H1 (cell line): Measurements from ENCODE around the gene POTEH. TPM values are rescaled to one million over a fixed set of nuclear protein-coding genes. Genes with fewer than 3 reads are reported as not detected.
"Not testable (repeated sequence)": the region's sequence is repeated elsewhere in the genome, so short reads cannot be mapped to it uniquely, and the experiment has no call there.

Experiments
- CTCF ChIA-PET: fragments of 300-600 bp; sonication (Branson Sonifier 250); formaldehyde crosslinking; loops from one replicate; lab custom pipeline; 2021; ENCODE audit not compliant: partially characterized antibody; lab: Charles Lee
- POLR2A ChIA-PET: fragments of 300-600 bp; sonication (Branson Sonifier 250); formaldehyde crosslinking; loops from one replicate; lab custom pipeline; 2021; ENCODE audit warnings: inconsistent platforms; ENCODE audit not compliant: partially characterized antibody; lab: Charles Lee
- DNase-seq, 2 experiments: peaks; one replicate each; pipeline versions ENCODE4 v3.0.0 to v3.0.0-alpha.2; 2010 to 2022; ENCODE audit warnings: low spot score in 2 of 2, low read depth in 1 of 2, mixed read lengths in 1 of 2
- FAIRE-seq: peaks from 2 replicates; lab custom pipeline; 2011; peaks lifted over from hg19 to GRCh38; lab: Jason Lieb, UNC
- H2AFZ ChIP-seq: 2 replicates; pipeline ENCODE4 v1.8.1; 2012; ENCODE audit warnings: low read length, inconsistent platforms
- H2AK5ac ChIP-seq: 2 replicates; pipeline ENCODE4 v1.6.1; 2013; ENCODE audit warnings: low read depth, low read length
- H2BK120ac ChIP-seq: replicated peaks from 2 replicates; pipeline ENCODE3; 2013; ENCODE audit warnings: low read depth, low read length, inconsistent platforms
- H2BK12ac ChIP-seq: 2 replicates; pipeline ENCODE4 v1.6.1; 2013; ENCODE audit warnings: low read depth, low read length
- H2BK15ac ChIP-seq: 2 replicates; pipeline ENCODE4 v1.6.1; 2013; ENCODE audit warnings: low read length
- H2BK20ac ChIP-seq: 2 replicates; pipeline ENCODE4 v1.6.1; 2013; ENCODE audit warnings: low read length
- H2BK5ac ChIP-seq: 2 replicates; pipeline ENCODE4 v1.6.1; 2013; ENCODE audit warnings: low read depth, low read length
- H3K14ac ChIP-seq: 2 replicates; pipeline ENCODE4 v1.6.1; 2013; ENCODE audit warnings: inconsistent platforms; ENCODE audit not compliant: insufficient read length
- H3K18ac ChIP-seq: 2 replicates; pipeline ENCODE4 v1.6.1; 2013; ENCODE audit warnings: low read length; ENCODE audit errors: extremely low read depth
- H3K23ac ChIP-seq: 2 replicates; pipeline ENCODE4 v1.6.1; 2013; ENCODE audit warnings: inconsistent platforms; ENCODE audit not compliant: insufficient read length
- H3K23me2 ChIP-seq: 2 replicates; pipeline ENCODE4 v1.6.1; 2013; ENCODE audit warnings: low read depth, low read length
- H3K27ac ChIP-seq: 2 replicates; pipeline ENCODE4 v1.6.1; 2011; ENCODE audit warnings: low read depth, low read length, inconsistent platforms
- H3K27me3 ChIP-seq, 4 experiments: replicated peaks in 1 of 4; 1 replicate in 1 of 4; 2 replicates in 3 of 4; pipeline versions ENCODE4 v1.6.1 to v1.8.1; 2011 to 2013; ENCODE audit warnings: low read length in 3 of 4, mild to moderate bottlenecking in 3 of 4, inconsistent platforms in 2 of 4, mixed read lengths in 2 of 4, moderate library complexity in 1 of 4; ENCODE audit not compliant: control insufficient read depth in 3 of 4, insufficient read depth in 3 of 4; ENCODE audit errors: extremely low read depth in 1 of 4
- H3K36me3 ChIP-seq, 4 experiments: 2 replicates each; pipeline versions ENCODE4 v1.6.1 to v1.8.1; 2011 to 2013; ENCODE audit warnings: mild to moderate bottlenecking in 4 of 4, low read length in 3 of 4, moderate library complexity in 2 of 4, control low read depth in 1 of 4, inconsistent platforms in 1 of 4; ENCODE audit not compliant: insufficient read depth in 4 of 4, control insufficient read depth in 2 of 4
- H3K4ac ChIP-seq: replicated peaks from 2 replicates; pipeline ENCODE3; 2013; ENCODE audit warnings: low read length, low read depth, mixed read lengths, inconsistent platforms; ENCODE audit not compliant: insufficient read length
- H3K4me1 ChIP-seq, 4 experiments: replicated peaks in 1 of 4; 1 replicate in 1 of 4; 2 replicates in 3 of 4; pipeline versions ENCODE4 v1.6.1 to v1.8.1; 2011 to 2013; ENCODE audit warnings: low read length in 3 of 4, inconsistent platforms in 2 of 4, mixed read lengths in 1 of 4; ENCODE audit not compliant: insufficient read depth in 4 of 4, control insufficient read depth in 3 of 4
- H3K4me2 ChIP-seq, 2 experiments: 2 replicates each; pipeline versions ENCODE4 v1.6.1 to v1.8.1; 2011 to 2013; ENCODE audit warnings: low read depth in 2 of 2, low read length in 2 of 2, control low read depth in 1 of 2, inconsistent platforms in 1 of 2, mild to moderate bottlenecking in 1 of 2; ENCODE audit not compliant: insufficient read depth in 1 of 2
- H3K4me3 ChIP-seq, 4 experiments: fragments of 200-600, 300-600 bp in 1 of 4; sonication (generic), shearing (Covaris generic), sonication (Bioruptor Twin) in 1 of 4; 2 replicates each; pipeline versions ENCODE4 v1.5.1 to v1.8.1; 2011 to 2016; ENCODE audit warnings: low read length in 4 of 4, low read depth in 3 of 4, control low read depth in 2 of 4, inconsistent platforms in 2 of 4, mild to moderate bottlenecking in 2 of 4, mixed read lengths in 1 of 4, moderate library complexity in 1 of 4; ENCODE audit not compliant: insufficient read depth in 2 of 4; ENCODE audit errors: extremely low read depth in 1 of 4
- H3K56ac ChIP-seq: replicated peaks from 2 replicates; pipeline ENCODE3; 2013; ENCODE audit warnings: low read depth, mild to moderate bottlenecking, mixed read lengths, low read length, inconsistent platforms; ENCODE audit not compliant: insufficient read length
- H3K79me1 ChIP-seq: 2 replicates; pipeline ENCODE4 v1.6.1; 2013; ENCODE audit warnings: low read depth, low read length, control low read depth
- H3K79me2 ChIP-seq, 2 experiments: 2 replicates each; pipeline versions ENCODE4 v1.6.1 to v1.8.1; 2012 to 2013; ENCODE audit warnings: low read length in 2 of 2, mild to moderate bottlenecking in 2 of 2, inconsistent platforms in 1 of 2; ENCODE audit not compliant: insufficient read depth in 2 of 2, control insufficient read depth in 1 of 2
- H3K9ac ChIP-seq, 4 experiments: replicated peaks in 1 of 4; 1 replicate in 1 of 4; 2 replicates in 3 of 4; pipeline versions ENCODE4 v1.6.1 to v1.8.1; 2011 to 2013; ENCODE audit warnings: low read depth in 3 of 4, low read length in 3 of 4, control low read depth in 2 of 4, mild to moderate bottlenecking in 2 of 4, moderate library complexity in 2 of 4, inconsistent platforms in 1 of 4; ENCODE audit errors: extremely low read depth in 1 of 4
- H3K9me3 ChIP-seq, 2 experiments: 2 replicates each; pipeline versions ENCODE4 v1.6.1 to v1.8.1; 2012 to 2013; ENCODE audit warnings: mild to moderate bottlenecking in 2 of 2, moderate library complexity in 2 of 2, control low read depth in 1 of 2, inconsistent platforms in 1 of 2, low read depth in 1 of 2, low read length in 1 of 2, mixed read lengths in 1 of 2; ENCODE audit not compliant: insufficient read depth in 2 of 2
- H4K20me1 ChIP-seq, 2 experiments: replicated peaks in 1 of 2; 2 replicates each; pipeline versions ENCODE3 to v1.8.1; 2011 to 2013; ENCODE audit warnings: inconsistent platforms in 2 of 2, low read length in 2 of 2, mild to moderate bottlenecking in 1 of 2; ENCODE audit not compliant: insufficient read depth in 2 of 2, control insufficient read depth in 1 of 2
- H4K5ac ChIP-seq: 2 replicates; pipeline ENCODE4 v1.6.1; 2013; ENCODE audit warnings: low read length, low read depth, mixed read lengths, inconsistent platforms; ENCODE audit not compliant: insufficient read length
- H4K8ac ChIP-seq: 2 replicates; pipeline ENCODE4 v1.8.0; 2013; ENCODE audit warnings: mild to moderate bottlenecking, moderate library complexity, low read length, inconsistent platforms; ENCODE audit not compliant: insufficient read depth; ENCODE audit errors: extremely low read depth
- H4K91ac ChIP-seq: replicated peaks from 2 replicates; pipeline ENCODE3; 2013; ENCODE audit warnings: low read length, mixed read lengths, inconsistent platforms; ENCODE audit not compliant: insufficient read length
- WGBS, 2 experiments: shearing (Covaris generic) in 1 of 2; methylation state at CpG; one replicate each; pipeline versions ENCODE4 v1.1.6 to v1.1.7; 2013 to 2015; ENCODE audit warnings: low lambda C conversion rate in 2 of 2, mixed read lengths in 2 of 2, inconsistent platforms in 1 of 2, low coverage in 1 of 2, missing lambda C conversion rate in 1 of 2; ENCODE audit not compliant: insufficient replicate concordance in 2 of 2, insufficient coverage in 1 of 2, insufficient read length in 1 of 2; ENCODE audit errors: extremely low coverage in 1 of 2, missing lambda C conversion rate in 1 of 2; 5-methylcytosine and 5-hydroxymethylcytosine counted together
- polyA plus RNA-seq, 7 experiments: library from polyadenylated mRNA; depleted of rRNA in 3 of 7; stranded (reverse) in 5 of 7; unstranded in 2 of 7; fragments of >200 nt in 5 of 7; fragments of 200-250 nt in 2 of 7; gene quantifications; 1 replicate in 5 of 7; 2 replicates in 1 of 7; 4 replicates in 1 of 7; pipeline versions ENCODE4 v1.2.1 to v1.2.3, GENCODE V29; 2011 to 2013; ENCODE audit warnings: missing spikeins in 2 of 7, mixed read lengths in 2 of 7
- total RNA-seq: library from RNA; stranded (reverse); fragmentation: NEBNext Ultra II Directional; extraction: Animal tissue kit (Norgen Biotek cat#: 25700); gene quantifications from 2 replicates; pipeline ENCODE4 v1.2.1, GENCODE V29; 2021

POTEH gene
- total and polyA plus RNA-seq, 2 of the 8 experiments (the other 6 are each of a cell fraction or from before 2014, with no cell fraction given), result not detected

- H3K18ac ChIP-seq, H3K14ac ChIP-seq, H3K4me2 ChIP-seq, H3K56ac ChIP-seq, H2AK5ac ChIP-seq, POLR2A ChIA-PET, H4K20me1 ChIP-seq, H2BK120ac ChIP-seq, H2BK12ac ChIP-seq, H2BK5ac ChIP-seq, H4K5ac ChIP-seq, H2BK15ac ChIP-seq, H3K79me2 ChIP-seq, DNase-seq, H2BK20ac ChIP-seq, FAIRE-seq, H3K9ac ChIP-seq, H2AFZ ChIP-seq, H3K9me3 ChIP-seq, H4K8ac ChIP-seq, H3K79me1 ChIP-seq, H3K23ac ChIP-seq, H3K4ac ChIP-seq, H4K91ac ChIP-seq, H3K4me1 ChIP-seq, H3K27ac ChIP-seq, H3K36me3 ChIP-seq, H3K27me3 ChIP-seq, H3K4me3 ChIP-seq, H3K23me2 ChIP-seq, CTCF ChIA-PET: not testable (repeated sequence)
- 90% methylated on average over 4 of the region's 18 CpGs; no CpG with 5 or more reads in 1 of the 2 experiments for WGBS, 2 experiments
These were observed 32.1 kb downstream of the POTEH start for GRCh38 chr22:15721884-15722283.

- H2BK120ac ChIP-seq, H3K9me3 ChIP-seq, H4K91ac ChIP-seq, H3K4me1 ChIP-seq, H3K79me2 ChIP-seq, H4K20me1 ChIP-seq, H3K23ac ChIP-seq, H2AK5ac ChIP-seq, H3K18ac ChIP-seq, H2BK12ac ChIP-seq, H3K4me2 ChIP-seq, H3K27ac ChIP-seq, DNase-seq, H3K27me3 ChIP-seq, H3K23me2 ChIP-seq, H3K79me1 ChIP-seq, H3K56ac ChIP-seq, H3K14ac ChIP-seq, H3K4me3 ChIP-seq, H2BK15ac ChIP-seq, CTCF ChIA-PET, H4K5ac ChIP-seq, POLR2A ChIA-PET, H4K8ac ChIP-seq, H3K36me3 ChIP-seq, H2BK5ac ChIP-seq, H2BK20ac ChIP-seq, H3K9ac ChIP-seq, FAIRE-seq, H3K4ac ChIP-seq, H2AFZ ChIP-seq: not testable (repeated sequence)
- 78% methylated on average over 6 of the region's 19 CpGs; no CpG with 5 or more reads in 1 of the 2 experiments for WGBS, 2 experiments
These were observed 39.5 kb downstream of the POTEH start for GRCh38 chr22:15729209-15729917.
